Psoas muscle (tissue), 8 donors: ENCODE results near the gene PTPRG. TPM values are rescaled to one million over a fixed set of nuclear protein-coding genes. Genes with fewer than 3 reads are reported as not detected.

Source experiments
- ATAC-seq, 4 donors: fragments of 200-7000 bp; cut with Tn5 transposase; one replicate each; pipeline ENCODE4 v1.9.1; 2020; ENCODE audit warnings: moderate library complexity in 3 of 4, mild to moderate bottlenecking in 2 of 4
- DNase-seq, 2 donors: peaks; one replicate each; pipeline ENCODE4 v3.0.0-alpha.2; 2020
- H3K27ac ChIP-seq: fragments of 200-600 bp; one replicate; pipeline ENCODE4 v1.8.0; 2022
- H3K27me3 ChIP-seq, 3 donors: fragments of 200-600 bp in 1 of 3; one replicate each; pipeline versions ENCODE4 v1.6.1 to v1.8.0; 2013 to 2022; ENCODE audit warnings: low read length in 2 of 3, mild to moderate bottlenecking in 2 of 3, moderate library complexity in 1 of 3; ENCODE audit not compliant: insufficient read depth in 3 of 3
- H3K36me3 ChIP-seq, 2 donors: fragments of 200-600 bp in 1 of 2; one replicate each; pipeline versions ENCODE4 v1.6.1 to v1.8.0; 2013 to 2022; ENCODE audit warnings: low read depth in 1 of 2, mild to moderate bottlenecking in 1 of 2, moderate library complexity in 1 of 2; ENCODE audit not compliant: insufficient read depth in 1 of 2
- H3K4me1 ChIP-seq: fragments of 200-600 bp; one replicate; pipeline ENCODE4 v1.8.0; 2022
- H3K4me3 ChIP-seq: fragments of 200-600 bp; one replicate; pipeline ENCODE4 v1.8.0; 2022; ENCODE audit warnings: mild to moderate bottlenecking
- H3K9me3 ChIP-seq: fragments of 200-600 bp; one replicate; pipeline ENCODE4 v1.8.0; 2022
- CTCF ChIP-seq: fragments of 200-600 bp; IDR thresholded peaks from one replicate; pipeline ENCODE4 v1.8.0; 2022; ENCODE audit warnings: antibody characterized with exemption
- WGBS, 3 donors: extraction: QIAGEN DNeasy Blood & Tissue Kit; methylation state at CpG; one replicate each; pipeline versions ENCODE4 v1.1.6 to v1.1.7; 2013; 5-methylcytosine and 5-hydroxymethylcytosine counted together
- intact Hi-C, 2 donors: fragments of 100-400 bp; cut with DNase I; formaldehyde crosslinking; loops; one replicate each; pipeline versions ENCODE4 v1.11.0 to v1.14.2; 2022
- polyA plus RNA-seq, 3 donors: library from polyadenylated mRNA; stranded (reverse); fragments of 200-250 nt; gene quantifications; one replicate each; pipeline ENCODE4 v1.2.3, GENCODE V29; 2013
- total RNA-seq, 4 donors: library from RNA; stranded (reverse); fragmentation: NEBNext Ultra II Directional in 2 of 4; extraction: Animal tissue kit (Norgen Biotek cat#: 25700) in 2 of 4; gene quantifications; one replicate each; pipeline versions ENCODE4 v1.2.1 to v1.2.4, GENCODE V29; 2021 to 2023
- donor health status: healthy with polysubstance abuse.
- donor health status: DM: no; HTN: no; CAD: no; lungs with moderate emphysema.
- donor health status: Bipolar disorder and iron deficiency.
- donor health status: healthy.
- donor health status: DM: yes; HTN: yes; CAD: no.
- donor health status: DM: no; HTN: no; CAD: no.
- donor health status: DM: no; HTN: no; CAD: no.
- donor health status: DM: yes; HTN: yes; CAD: no.

The PTPRG gene
- total and polyA plus RNA-seq, 7 donors, result 4.5 to 29.5 (median 12.6) TPM

- 66 to 86% (median 76%) methylated on average over 5 of the region's 5 CpGs for WGBS, 3 donors
- Histone ChIP-seq H3K27ac (no peak overlapping the region), H3K27me3 (no peaks in the 10 kb centered on the region), H3K4me1 (peaks cover 66% of the 10 kb centered on the region), H3K4me3 (no peak overlapping the region), H3K9me3 (no peaks in the 10 kb centered on the region), H3K36me3 (no peaks in the 10 kb centered on the region)
- DNase-seq (no peak), ATAC-seq (no peak)
- intact Hi-C loops, result no loop called here
- TF ChIP-seq CTCF, result no peak
Measured at GRCh38 chr3:62164196-62164595, 602.8 kb downstream of the PTPRG start.

- H3K9me3 ChIP-seq, result no peaks in the 10 kb centered on the region
- ATAC-seq (no peak), DNase-seq (no peak)
- H3K36me3 ChIP-seq, result no peaks in the 10 kb centered on the region
- H3K27me3 ChIP-seq, result no peaks in the 10 kb centered on the region
- intact Hi-C loops, result no loop called here
- peaks cover 62% of the 10 kb centered on the region for H3K4me1 ChIP-seq
- no peak overlapping the region for H3K4me3 ChIP-seq
- WGBS, 3 donors, result 59 to 79% (median 60%) methylated on average over 5 of the region's 5 CpGs
- no peak for TF ChIP-seq CTCF
- H3K27ac ChIP-seq, result no peak overlapping the region
Measured at GRCh38 chr3:62164746-62165145, 603.4 kb downstream of the PTPRG start.

GRCh38 chr3:62167566-62168262 lies 606.3 kb downstream of the PTPRG start:
- Histone ChIP-seq H3K27ac (peak overlapping the region; percentile 26), H3K4me1 (peaks cover 34% of the 10 kb centered on the region), H3K4me3 (peak overlapping the region; percentile 42), H3K27me3 (no peaks in the 10 kb centered on the region), H3K9me3 (no peaks in the 10 kb centered on the region), H3K36me3 (no peaks in the 10 kb centered on the region)
- intact Hi-C loops, result no loop called here
- ATAC-seq (peak; percentile 60 to 86 (median 79)), DNase-seq (no peak)
- 30 to 61% (median 38%) methylated on average over 12 of the region's 12 CpGs for WGBS, 3 donors
- no peak for TF ChIP-seq CTCF

- WGBS, 3 donors, result 87 to 96% (median 91%) methylated on average over 3 of the region's 3 CpGs
- H3K36me3 ChIP-seq, result no peaks in the 10 kb centered on the region
- peak overlapping the region; percentile 42 for H3K4me3 ChIP-seq
- no peak for DNase-seq
- H3K27ac ChIP-seq, result no peak overlapping the region
- ATAC-seq, result no peak
- H3K4me1 ChIP-seq, result peaks cover 28% of the 10 kb centered on the region
- intact Hi-C loops, result no loop called here
- no peaks in the 10 kb centered on the region for H3K9me3 ChIP-seq
- H3K27me3 ChIP-seq, result no peaks in the 10 kb centered on the region
- TF ChIP-seq CTCF, result no peak
Measured at GRCh38 chr3:62168356-62168755, 607.0 kb downstream of the PTPRG start.
